ENCODE results near the gene ADGRL3. TPM values are rescaled to one million over a fixed set of nuclear protein-coding genes. Genes with fewer than 3 reads are reported as not detected.

ADGRL3 gene
- total RNA-seq, 1 donor from 2014 or later: 31.3 TPM

GRCh38 chr4:61468024-61468720 lies 268.0 kb downstream of the ADGRL3 start:
- FAIRE-seq: no peak
- H3K4me1 Mint-ChIP-seq (ENCODE audit: low read depth, unreplicated experiment): peaks cover 25% of the 10 kb centered on the region
- DNase-seq (ENCODE audit: low read depth): peak; percentile 90
- H3K79me2 ChIP-seq (ENCODE audit: insufficient read depth, low read length): no peaks in the 10 kb centered on the region
- no peak overlapping the region for H3K9ac ChIP-seq (ENCODE audit: low read length)
- no peaks in the 10 kb centered on the region for H3K36me3 Mint-ChIP-seq (ENCODE audit: low read depth, unreplicated experiment)
- peak overlapping the region; percentile 36 for H3K27ac ChIP-seq (ENCODE audit: low read depth, low read length)
- no peaks in the 10 kb centered on the region for H3K27me3 Mint-ChIP-seq (ENCODE audit: low read depth, unreplicated experiment)
- no peak overlapping the region for H3K4me3 Mint-ChIP-seq (ENCODE audit: unreplicated experiment)
- H2AFZ ChIP-seq (ENCODE audit: low read depth, low read length): no peak overlapping the region
- peak overlapping the region; percentile 38 for H3K4me2 ChIP-seq (ENCODE audit: low read length)
- H3K36me3 ChIP-seq (ENCODE audit: insufficient read depth, low read length): no peaks in the 10 kb centered on the region
- H4K20me1 ChIP-seq (ENCODE audit: insufficient read depth, low read length): no peaks in the 10 kb centered on the region
- TF ChIP-seq EZH2 (IDR thresholded peaks at IDR 0.05; ENCODE audit: insufficient read depth, low read length): no peak
- peaks cover 9% of the 10 kb centered on the region for H3K4me1 ChIP-seq (ENCODE audit: insufficient read depth, low read length)
- no peaks in the 10 kb centered on the region for H3K27me3 ChIP-seq (ENCODE audit: insufficient read depth, low read length)
- H3K9me3 Mint-ChIP-seq (ENCODE audit: unreplicated experiment): no peaks in the 10 kb centered on the region
- no peaks in the 10 kb centered on the region for H3K9me3 ChIP-seq (ENCODE audit: insufficient read depth, low read depth, low read length)
- H3K4me3 ChIP-seq (ENCODE audit: insufficient read depth, low read depth, low read length): no peak overlapping the region
- peak overlapping the region; percentile 23 for H3K27ac Mint-ChIP-seq (ENCODE audit: unreplicated experiment)

GRCh38 chr4:61473306-61473705 lies 273.2 kb downstream of the ADGRL3 start:
- no peak overlapping the region for H3K4me3 Mint-ChIP-seq (ENCODE audit: unreplicated experiment)
- Histone ChIP-seq H3K4me1 (ENCODE audit: insufficient read depth, low read length) (peaks cover 3% of the 10 kb centered on the region), H3K36me3 (ENCODE audit: insufficient read depth, low read length) (no peaks in the 10 kb centered on the region), H3K4me2 (ENCODE audit: low read length) (no peak overlapping the region), H3K79me2 (ENCODE audit: insufficient read depth, low read length) (no peaks in the 10 kb centered on the region), H2AFZ (ENCODE audit: low read depth, low read length) (no peak overlapping the region), H3K27me3 (ENCODE audit: insufficient read depth, low read length) (no peaks in the 10 kb centered on the region), H3K27ac (ENCODE audit: low read depth, low read length) (no peak overlapping the region), H3K9ac (ENCODE audit: low read length) (no peak overlapping the region), H3K9me3 (ENCODE audit: insufficient read depth, low read depth, low read length) (no peaks in the 10 kb centered on the region), H4K20me1 (ENCODE audit: insufficient read depth, low read length) (no peaks in the 10 kb centered on the region), H3K4me3 (ENCODE audit: insufficient read depth, low read depth, low read length) (no peak overlapping the region)
- no peaks in the 10 kb centered on the region for H3K9me3 Mint-ChIP-seq (ENCODE audit: unreplicated experiment)
- no peaks in the 10 kb centered on the region for H3K27me3 Mint-ChIP-seq (ENCODE audit: low read depth, unreplicated experiment)
- H3K4me1 Mint-ChIP-seq (ENCODE audit: low read depth, unreplicated experiment): peaks cover 17% of the 10 kb centered on the region
- TF ChIP-seq EZH2 (IDR thresholded peaks at IDR 0.05; ENCODE audit: insufficient read depth, low read length) (no peak), CTCF (IDR thresholded peaks at IDR 0.05; ENCODE audit: insufficient read depth, low read depth, low read length) (no peak)
- no peaks in the 10 kb centered on the region for H3K36me3 Mint-ChIP-seq (ENCODE audit: low read depth, unreplicated experiment)
- H3K27ac Mint-ChIP-seq (ENCODE audit: unreplicated experiment): no peak overlapping the region
- no peak for DNase-seq (ENCODE audit: low read depth)
- FAIRE-seq: no peak

- no peak for FAIRE-seq
- Mint-ChIP-seq H3K27me3 (ENCODE audit: low read depth, unreplicated experiment) (no peaks in the 10 kb centered on the region), H3K36me3 (ENCODE audit: low read depth, unreplicated experiment) (no peaks in the 10 kb centered on the region), H3K9me3 (ENCODE audit: unreplicated experiment) (no peaks in the 10 kb centered on the region), H3K4me3 (ENCODE audit: unreplicated experiment) (no peak overlapping the region), H3K4me1 (ENCODE audit: low read depth, unreplicated experiment) (no peaks in the 10 kb centered on the region), H3K27ac (ENCODE audit: unreplicated experiment) (no peak overlapping the region)
- no peaks in the 10 kb centered on the region for H3K9me3 ChIP-seq (ENCODE audit: insufficient read depth, low read depth, low read length)
- no peaks in the 10 kb centered on the region for H3K27me3 ChIP-seq (ENCODE audit: insufficient read depth, low read length)
- H3K4me3 ChIP-seq (ENCODE audit: insufficient read depth, low read depth, low read length): no peak overlapping the region
- H3K36me3 ChIP-seq (ENCODE audit: insufficient read depth, low read length): no peaks in the 10 kb centered on the region
- DNase-seq (ENCODE audit: low read depth): no peak
- no peak overlapping the region for H2AFZ ChIP-seq (ENCODE audit: low read depth, low read length)
- H3K9ac ChIP-seq (ENCODE audit: low read length): no peak overlapping the region
- H3K79me2 ChIP-seq (ENCODE audit: insufficient read depth, low read length): no peaks in the 10 kb centered on the region
- no peak overlapping the region for H3K27ac ChIP-seq (ENCODE audit: low read depth, low read length)
- no peak overlapping the region for H3K4me2 ChIP-seq (ENCODE audit: low read length)
- H3K4me1 ChIP-seq (ENCODE audit: insufficient read depth, low read length): no peaks in the 10 kb centered on the region
- no peaks in the 10 kb centered on the region for H4K20me1 ChIP-seq (ENCODE audit: insufficient read depth, low read length)
- TF ChIP-seq EZH2 (IDR thresholded peaks at IDR 0.05; ENCODE audit: insufficient read depth, low read length) (no peak), CTCF (IDR thresholded peaks at IDR 0.05; ENCODE audit: insufficient read depth, low read depth, low read length) (no peak)
These were observed 278.2 kb downstream of the ADGRL3 start for GRCh38 chr4:61478340-61478739.
